HepG2 (cell line): ENCODE data around the gene ITK. TPM values are rescaled to one million over a fixed set of nuclear protein-coding genes. Genes with fewer than 3 reads are reported as not detected.

Source experiments
- CENPT ChIP-seq: sonication (generic); formaldehyde crosslinking; IDR thresholded peaks from 2 replicates; pipeline ENCODE4 v1.8.0; 2022; ENCODE audit warnings: low read depth, mild to moderate bottlenecking, moderate library complexity, missing genetic modification reagents
- CSRNP2 ChIP-seq: sonication (generic); formaldehyde crosslinking; conservative IDR thresholded peaks from 2 replicates; pipeline ENCODE4 v1.8.0; 2022; ENCODE audit warnings: low read depth, missing genetic modification reagents
- DMAP1 ChIP-seq: IDR thresholded peaks from 2 replicates; pipeline ENCODE4 v1.6.1; 2016
- IRF9 ChIP-seq: sonication (generic); formaldehyde crosslinking; IDR thresholded peaks from 2 replicates; pipeline ENCODE4 v1.8.0; 2022; ENCODE audit warnings: missing genetic modification reagents, mild to moderate bottlenecking, borderline replicate concordance
- MEIS2 ChIP-seq: sonication (generic); formaldehyde crosslinking; IDR thresholded peaks from 2 replicates; pipeline ENCODE4 v1.9.0; 2021; ENCODE audit warnings: mild to moderate bottlenecking, missing genetic modification reagents
- MTF1 ChIP-seq: sonication (generic); formaldehyde crosslinking; IDR thresholded peaks from 2 replicates; pipeline ENCODE4 v1.5.0; 2020; ENCODE audit warnings: missing genetic modification reagents
- NR2F1 ChIP-seq, 2 experiments: fragments of 450-650 bp in 1 of 2; formaldehyde crosslinking in 1 of 2; IDR thresholded peaks; 2 replicates each; pipeline versions ENCODE4 v1.5.0 to v1.6.1; 2016 to 2020; ENCODE audit warnings: mild to moderate bottlenecking in 1 of 2, missing compliant biosample characterization in 1 of 2, missing genetic modification reagents in 1 of 2, moderate library complexity in 1 of 2
- PRDM15 ChIP-seq: sonication (generic); formaldehyde crosslinking; IDR thresholded peaks from 2 replicates; pipeline ENCODE4 v1.4.0; 2020; ENCODE audit warnings: missing genetic modification reagents
- TEAD2 ChIP-seq: sonication (generic); formaldehyde crosslinking; IDR thresholded peaks from 2 replicates; pipeline ENCODE4 v1.9.0; 2021; ENCODE audit warnings: missing genetic modification reagents
- TEAD3 ChIP-seq: optimal IDR thresholded peaks from 2 replicates; pipeline ENCODE3; 2016; ENCODE audit warnings: borderline replicate concordance
- TFDP1 ChIP-seq: IDR thresholded peaks from 2 replicates; pipeline ENCODE4 v1.6.1; 2016; ENCODE audit warnings: missing compliant biosample characterization, missing genetic modification reagents, borderline replicate concordance
- ZNF503 ChIP-seq: sonication (generic); formaldehyde crosslinking; IDR thresholded peaks from 2 replicates; pipeline ENCODE4 v1.4.0; 2020; ENCODE audit warnings: missing genetic modification reagents
- ZNF564 ChIP-seq: sonication (generic); formaldehyde crosslinking; IDR thresholded peaks from 2 replicates; pipeline ENCODE4 v1.8.1; 2023; ENCODE audit warnings: mild to moderate bottlenecking, missing genetic modification reagents
- ZNF703 ChIP-seq: sonication (generic); formaldehyde crosslinking; IDR thresholded peaks from 2 replicates; pipeline ENCODE4 v1.5.1; 2020; ENCODE audit warnings: missing genetic modification reagents, mild to moderate bottlenecking, moderate library complexity, borderline replicate concordance
- ZNF766 ChIP-seq: sonication (generic); formaldehyde crosslinking; IDR thresholded peaks from 2 replicates; pipeline ENCODE4 v1.5.0; 2020; ENCODE audit warnings: missing genetic modification reagents, borderline replicate concordance
- ZNF768 ChIP-seq: sonication (generic); formaldehyde crosslinking; IDR thresholded peaks from 2 replicates; pipeline ENCODE4 v1.4.0; 2020; ENCODE audit warnings: missing genetic modification reagents
- ZNF770 ChIP-seq: sonication (generic); formaldehyde crosslinking; IDR thresholded peaks from 2 replicates; pipeline ENCODE4 v1.5.0; 2020; ENCODE audit warnings: mild to moderate bottlenecking, missing genetic modification reagents
- polyA plus RNA-seq, 8 experiments: library from polyadenylated mRNA; depleted of rRNA in 3 of 8; stranded (reverse) in 7 of 8; unstranded in 1 of 8; fragments of >200 nt; fragmentation: Illumina TruSeq in 4 of 8; extraction: Trizol in 4 of 8; gene quantifications; 2 replicates each; pipeline versions ENCODE4 v1.2.1 to v1.2.3, GENCODE V29; 2011 to 2016; ENCODE audit warnings: low read depth in 4 of 8, missing spikeins in 1 of 8, mixed read lengths in 1 of 8; ENCODE audit not compliant: insufficient read depth in 1 of 8
- total RNA-seq, 5 experiments: library from RNA; depleted of rRNA; stranded (reverse); fragments of >200 nt; fragmentation: Illumina TruSeq; extraction: Trizol; gene quantifications; 2 replicates each; pipeline ENCODE4 v1.2.3, GENCODE V29; 2016; ENCODE audit warnings: low read depth in 1 of 5

Gene ITK
- total and polyA plus RNA-seq, 2 of the 13 experiments (the other 11 are each of a cell fraction or from before 2014, with no cell fraction given) = 0.01 TPM; not detected in 1

GRCh38 chr5:157290981-157291711 is 110.5 kb downstream of the ITK start (continued):
- no peak for TF ChIP-seq PRDM15
- TF ChIP-seq ZNF564 (CRISPR knock-in tag) = no peak
- peak; percentile 79 to 83 for TF ChIP-seq NR2F1 (CRISPR knock-in tag; IDR thresholded peaks at IDR 0.05)
- no peak for TF ChIP-seq ZNF703 (CRISPR knock-in tag)
- peak; percentile 71; the same call in 1 of the 2 replicates for TF ChIP-seq IRF9
- TF ChIP-seq CSRNP2 = no peak
- peak; percentile 98 for TF ChIP-seq MEIS2 (CRISPR knock-in tag)
- TF ChIP-seq TEAD2 (CRISPR knock-in tag) = no peak
- peak; percentile 59 for TF ChIP-seq ZNF503 (CRISPR knock-in tag)
- TF ChIP-seq ZNF766 (CRISPR knock-in tag) = no peak
- TF ChIP-seq CENPT (CRISPR knock-in tag) = no peak
- peak; percentile 95 for TF ChIP-seq TFDP1
- no peak for TF ChIP-seq ZNF768 (CRISPR knock-in tag)
- peak; percentile 21; the same call in 1 of the 2 replicates for TF ChIP-seq ZNF770 (CRISPR knock-in tag)
- TF ChIP-seq TEAD3 = peak; percentile 99
- TF ChIP-seq DMAP1 (CRISPR knock-in tag) = peak; percentile 73; the same call in 1 of the 2 replicates
- no peak for TF ChIP-seq MTF1 (CRISPR knock-in tag)
